GM13976 (cell line): ENCODE results near the gene CCDC8.

Experiments used
- DNase-seq: peaks from one replicate; pipeline ENCODE4 v3.0.0; 2012; ENCODE audit warnings: low spot score
- in situ Hi-C: fragments of 300-500 bp; cut with MboI; formaldehyde crosslinking; loops from one replicate; pipeline ENCODE4 v1.12.0; 2022; ENCODE audit warnings: low sequenced_read_pairs, mixed read lengths, inconsistent platforms; ENCODE audit not compliant: unreplicated experiment
- TF ChIP-seq, protein P1 (sequence below): IDR thresholded peaks from 2 replicates; pipeline ENCODE4 v1.5.1; 2012; ENCODE audit warnings: borderline replicate concordance, mild to moderate bottlenecking; ENCODE audit not compliant: insufficient read depth; ENCODE audit errors: extremely low read depth, missing control alignments, control extremely low read depth

The CCDC8 gene

DNA sequence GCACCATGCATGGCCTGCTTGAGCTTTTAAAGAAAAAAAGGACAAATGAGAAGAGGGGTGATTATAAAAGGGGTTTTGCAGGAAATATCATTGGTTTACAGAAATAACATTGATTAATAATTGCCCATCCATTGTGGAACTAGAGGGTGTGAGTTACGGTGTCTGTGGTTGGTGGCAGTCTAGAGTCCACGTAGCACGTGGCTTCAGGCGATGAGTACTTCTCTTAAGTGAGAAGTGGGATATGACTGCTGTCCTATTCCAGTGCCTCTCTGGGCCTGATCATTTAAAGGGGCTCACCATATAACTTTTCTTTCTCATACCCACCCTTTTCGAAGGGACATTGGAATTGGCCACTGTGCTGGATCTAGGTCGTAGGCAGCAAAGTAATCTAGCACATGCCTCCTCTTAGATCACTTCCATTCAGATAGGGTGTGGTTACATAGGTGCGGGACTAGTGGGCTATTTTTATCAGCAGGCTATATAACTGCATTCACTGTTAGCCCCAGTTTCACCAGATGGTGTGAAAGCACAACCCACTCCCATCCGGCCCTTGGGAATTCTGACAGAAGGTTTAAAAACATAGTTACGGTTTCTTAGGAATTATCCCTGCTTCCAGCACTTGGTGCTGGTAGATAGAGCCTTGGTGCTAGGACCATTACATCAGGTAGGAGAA lies 46.6 kb downstream of the CCDC8 start:
- in situ Hi-C loops: no loop called here
- no peak for DNase-seq
- TF ChIP-seq, protein P1, sequence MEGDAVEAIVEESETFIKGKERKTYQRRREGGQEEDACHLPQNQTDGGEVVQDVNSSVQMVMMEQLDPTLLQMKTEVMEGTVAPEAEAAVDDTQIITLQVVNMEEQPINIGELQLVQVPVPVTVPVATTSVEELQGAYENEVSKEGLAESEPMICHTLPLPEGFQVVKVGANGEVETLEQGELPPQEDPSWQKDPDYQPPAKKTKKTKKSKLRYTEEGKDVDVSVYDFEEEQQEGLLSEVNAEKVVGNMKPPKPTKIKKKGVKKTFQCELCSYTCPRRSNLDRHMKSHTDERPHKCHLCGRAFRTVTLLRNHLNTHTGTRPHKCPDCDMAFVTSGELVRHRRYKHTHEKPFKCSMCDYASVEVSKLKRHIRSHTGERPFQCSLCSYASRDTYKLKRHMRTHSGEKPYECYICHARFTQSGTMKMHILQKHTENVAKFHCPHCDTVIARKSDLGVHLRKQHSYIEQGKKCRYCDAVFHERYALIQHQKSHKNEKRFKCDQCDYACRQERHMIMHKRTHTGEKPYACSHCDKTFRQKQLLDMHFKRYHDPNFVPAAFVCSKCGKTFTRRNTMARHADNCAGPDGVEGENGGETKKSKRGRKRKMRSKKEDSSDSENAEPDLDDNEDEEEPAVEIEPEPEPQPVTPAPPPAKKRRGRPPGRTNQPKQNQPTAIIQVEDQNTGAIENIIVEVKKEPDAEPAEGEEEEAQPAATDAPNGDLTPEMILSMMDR: no peak

DNA sequence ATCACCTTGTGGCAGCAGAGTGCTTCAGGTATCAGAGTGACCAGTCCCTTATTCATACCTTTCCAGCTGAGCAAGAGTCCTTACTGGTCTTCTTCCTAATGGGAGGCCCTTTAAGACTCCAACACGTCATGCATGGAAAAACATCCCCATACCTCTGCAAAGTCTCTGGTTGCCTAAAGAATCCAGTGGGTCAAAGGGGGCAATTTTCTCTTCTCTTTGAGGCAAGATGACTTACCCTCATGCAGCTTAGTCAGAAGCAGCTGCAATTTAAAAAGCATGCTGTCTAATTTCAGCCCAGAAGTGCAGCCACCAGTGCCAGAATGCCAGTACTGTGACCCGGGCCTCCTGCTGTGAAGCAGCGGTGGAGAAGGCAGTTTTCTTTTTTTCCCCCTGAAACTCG lies 47.8 kb downstream of the CCDC8 start:
- DNase-seq: no peak
- TF ChIP-seq, protein P1: no peak
- in situ Hi-C loops: no loop called here

DNA sequence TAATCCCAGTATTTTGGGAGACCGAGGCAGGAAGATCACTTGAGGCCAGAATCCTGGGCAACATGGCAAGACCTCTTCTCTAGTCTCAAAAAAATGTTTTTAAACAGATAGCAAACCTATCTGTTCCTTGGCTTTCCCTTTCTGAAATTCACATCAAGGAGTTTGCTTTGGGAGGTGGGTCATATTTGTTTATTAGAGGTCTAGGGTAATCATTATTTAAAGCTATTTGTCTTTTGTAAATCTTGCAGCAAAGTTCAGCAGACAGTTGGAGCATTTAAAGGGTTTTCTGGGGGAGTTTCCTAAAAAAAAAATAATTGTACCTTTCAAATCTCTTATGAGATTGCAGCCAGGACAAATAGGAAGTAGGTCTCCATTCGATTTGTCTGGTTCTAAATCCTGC lies 49.0 kb downstream of the CCDC8 start:
- no peak for DNase-seq
- in situ Hi-C loops: no loop called here
- TF ChIP-seq, protein P1: no peak

DNA sequence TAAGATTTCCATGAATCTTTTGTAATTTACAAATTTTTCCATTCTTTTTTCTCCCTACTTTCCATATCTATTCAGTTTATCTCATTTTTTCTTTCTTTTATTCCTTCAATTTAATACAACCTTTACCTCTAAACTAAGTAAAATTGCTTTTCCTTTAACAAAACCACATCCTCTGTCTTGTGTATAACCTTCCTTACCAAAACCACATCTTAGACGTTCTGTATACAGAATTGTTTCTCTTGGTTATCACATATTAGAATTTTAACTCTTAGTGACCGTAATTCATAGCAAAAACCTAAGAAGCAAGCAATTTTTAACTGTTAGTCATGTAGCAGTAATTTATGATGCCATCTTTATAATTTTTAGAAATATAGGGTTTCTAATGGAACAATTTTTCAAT lies 51.4 kb downstream of the CCDC8 start:
- TF ChIP-seq, protein P1: no peak
- no peak for DNase-seq
- in situ Hi-C loops: no loop called here
